ENCODE data around the gene ASGR1.

The ASGR1 gene

GRCh38 chr17:7215136-7215638 is 36.0 kb upstream of the ASGR1 start:
- H3K36me3 ChIP-seq (ENCODE audit: control insufficient read depth in 2 of 2, insufficient read depth in 2 of 2, low read length in 2 of 2): no peaks in the 10 kb centered on the region
- peak overlapping the region; percentile 70 for H3K27ac ChIP-seq (ENCODE audit: low read length)
- H3K9ac ChIP-seq (ENCODE audit: low read length in 2 of 2): peak overlapping the region in 1 of 2 donors; percentile 37
- H3K4me1 ChIP-seq (ENCODE audit: control insufficient read depth, insufficient read depth, low read length): peaks cover 61% of the 10 kb centered on the region
- H3K9me3 ChIP-seq (ENCODE audit: control insufficient read depth in 2 of 2, low read length in 2 of 2): no peaks in the 10 kb centered on the region
- H3K27me3 ChIP-seq (ENCODE audit: control insufficient read depth in 1 of 2, insufficient read depth in 2 of 2, low read length in 2 of 2): no peaks in the 10 kb centered on the region
- H3K4me3 ChIP-seq (ENCODE audit: low read length in 2 of 2): peak overlapping the region; percentile 68 to 83

GRCh38 chr17:7214300-7215135 is 35.3 kb upstream of the ASGR1 start:
- Histone ChIP-seq H3K27ac (ENCODE audit: low read length) (peak overlapping the region; percentile 70), H3K9me3 (ENCODE audit: control insufficient read depth in 2 of 2, low read length in 2 of 2) (no peaks in the 10 kb centered on the region), H3K9ac (ENCODE audit: low read length in 2 of 2) (peak overlapping the region; percentile 46 to 64), H3K27me3 (ENCODE audit: control insufficient read depth in 1 of 2, insufficient read depth in 2 of 2, low read length in 2 of 2) (no peaks in the 10 kb centered on the region), H3K4me1 (ENCODE audit: control insufficient read depth, insufficient read depth, low read length) (peaks cover 58% of the 10 kb centered on the region), H3K4me3 (ENCODE audit: low read length in 2 of 2) (peak overlapping the region; percentile 68 to 83), H3K36me3 (ENCODE audit: control insufficient read depth in 2 of 2, insufficient read depth in 2 of 2, low read length in 2 of 2) (no peaks in the 10 kb centered on the region)

GRCh38 chr17:7213895-7214299 is 34.7 kb upstream of the ASGR1 start:
- Histone ChIP-seq H3K9ac (ENCODE audit: low read length in 2 of 2) (peak overlapping the region; percentile 36 to 46), H3K9me3 (ENCODE audit: control insufficient read depth in 2 of 2, low read length in 2 of 2) (no peaks in the 10 kb centered on the region), H3K4me1 (ENCODE audit: control insufficient read depth, insufficient read depth, low read length) (peaks cover 52% of the 10 kb centered on the region), H3K36me3 (ENCODE audit: control insufficient read depth in 2 of 2, insufficient read depth in 2 of 2, low read length in 2 of 2) (no peaks in the 10 kb centered on the region), H3K4me3 (ENCODE audit: low read length in 2 of 2) (peak overlapping the region; percentile 31 to 83), H3K27ac (ENCODE audit: low read length) (no peak overlapping the region), H3K27me3 (ENCODE audit: control insufficient read depth in 1 of 2, insufficient read depth in 2 of 2, low read length in 2 of 2) (no peaks in the 10 kb centered on the region)

- H3K9ac ChIP-seq (ENCODE audit: low read length in 2 of 2): no peak overlapping the region
- H3K36me3 ChIP-seq (ENCODE audit: control insufficient read depth in 2 of 2, insufficient read depth in 2 of 2, low read length in 2 of 2): no peaks in the 10 kb centered on the region
- no peak overlapping the region for H3K27ac ChIP-seq (ENCODE audit: low read length)
- H3K4me1 ChIP-seq (ENCODE audit: control insufficient read depth, insufficient read depth, low read length): peaks cover 36% of the 10 kb centered on the region
- peak overlapping the region in 1 of 2 donors; percentile 54 for H3K4me3 ChIP-seq (ENCODE audit: low read length in 2 of 2)
- H3K27me3 ChIP-seq (ENCODE audit: control insufficient read depth in 1 of 2, insufficient read depth in 2 of 2, low read length in 2 of 2): no peaks in the 10 kb centered on the region
- H3K9me3 ChIP-seq (ENCODE audit: control insufficient read depth in 2 of 2, low read length in 2 of 2): no peaks in the 10 kb centered on the region
Measured at GRCh38 chr17:7211491-7212273, 32.5 kb upstream of the ASGR1 start.

- H3K9ac ChIP-seq (ENCODE audit: low read length in 2 of 2): no peak overlapping the region
- H3K36me3 ChIP-seq (ENCODE audit: control insufficient read depth in 2 of 2, insufficient read depth in 2 of 2, low read length in 2 of 2): no peaks in the 10 kb centered on the region
- H3K4me3 ChIP-seq (ENCODE audit: low read length in 2 of 2): no peak overlapping the region
- H3K9me3 ChIP-seq (ENCODE audit: control insufficient read depth in 2 of 2, low read length in 2 of 2): no peaks in the 10 kb centered on the region
- peaks cover 27% of the 10 kb centered on the region for H3K4me1 ChIP-seq (ENCODE audit: control insufficient read depth, insufficient read depth, low read length)
- H3K27me3 ChIP-seq (ENCODE audit: control insufficient read depth in 1 of 2, insufficient read depth in 2 of 2, low read length in 2 of 2): no peaks in the 10 kb centered on the region
- no peak overlapping the region for H3K27ac ChIP-seq (ENCODE audit: low read length)
Measured at GRCh38 chr17:7208754-7209460, 29.7 kb upstream of the ASGR1 start.

GRCh38 chr17:7208027-7208571 is 28.9 kb upstream of the ASGR1 start:
- H3K4me1 ChIP-seq (ENCODE audit: control insufficient read depth, insufficient read depth, low read length): peaks cover 24% of the 10 kb centered on the region
- H3K27ac ChIP-seq (ENCODE audit: low read length): no peak overlapping the region
- no peak overlapping the region for H3K9ac ChIP-seq (ENCODE audit: low read length in 2 of 2)
- H3K27me3 ChIP-seq (ENCODE audit: control insufficient read depth in 1 of 2, insufficient read depth in 2 of 2, low read length in 2 of 2): no peaks in the 10 kb centered on the region
- no peaks in the 10 kb centered on the region for H3K9me3 ChIP-seq (ENCODE audit: control insufficient read depth in 2 of 2, low read length in 2 of 2)
- peaks cover 3 to 6% of the 10 kb centered on the region in 2 donors for H3K36me3 ChIP-seq (ENCODE audit: control insufficient read depth in 2 of 2, insufficient read depth in 2 of 2, low read length in 2 of 2)
- H3K4me3 ChIP-seq (ENCODE audit: low read length in 2 of 2): no peak overlapping the region

GRCh38 chr17:7207120-7208001 is 28.2 kb upstream of the ASGR1 start:
- Histone ChIP-seq H3K27ac (ENCODE audit: low read length) (no peak overlapping the region), H3K4me3 (ENCODE audit: low read length in 2 of 2) (peak overlapping the region in 1 of 2 donors; percentile 8), H3K36me3 (ENCODE audit: control insufficient read depth in 2 of 2, insufficient read depth in 2 of 2, low read length in 2 of 2) (peaks cover 9 to 13% of the 10 kb centered on the region in 2 donors), H3K27me3 (ENCODE audit: control insufficient read depth in 1 of 2, insufficient read depth in 2 of 2, low read length in 2 of 2) (no peaks in the 10 kb centered on the region), H3K9ac (ENCODE audit: low read length in 2 of 2) (peak overlapping the region in 1 of 2 donors; percentile 32), H3K4me1 (ENCODE audit: control insufficient read depth, insufficient read depth, low read length) (peaks cover 24% of the 10 kb centered on the region), H3K9me3 (ENCODE audit: control insufficient read depth in 2 of 2, low read length in 2 of 2) (no peaks in the 10 kb centered on the region)

GRCh38 chr17:7205561-7205960 is 26.4 kb upstream of the ASGR1 start:
- H3K27me3 ChIP-seq (ENCODE audit: control insufficient read depth in 1 of 2, insufficient read depth in 2 of 2, low read length in 2 of 2): no peaks in the 10 kb centered on the region
- peak overlapping the region; percentile 69 for H3K27ac ChIP-seq (ENCODE audit: low read length)
- peak overlapping the region; percentile 61 to 80 for H3K9ac ChIP-seq (ENCODE audit: low read length in 2 of 2)
- H3K4me1 ChIP-seq (ENCODE audit: control insufficient read depth, insufficient read depth, low read length): peaks cover 18% of the 10 kb centered on the region
- peaks cover 9 to 17% of the 10 kb centered on the region in 2 donors for H3K36me3 ChIP-seq (ENCODE audit: control insufficient read depth in 2 of 2, insufficient read depth in 2 of 2, low read length in 2 of 2)
- no peaks in the 10 kb centered on the region for H3K9me3 ChIP-seq (ENCODE audit: control insufficient read depth in 2 of 2, low read length in 2 of 2)
- H3K4me3 ChIP-seq (ENCODE audit: low read length in 2 of 2): peak overlapping the region; percentile 68 to 82

- peak overlapping the region; percentile 68 to 82 for H3K4me3 ChIP-seq (ENCODE audit: low read length in 2 of 2)
- H3K36me3 ChIP-seq (ENCODE audit: control insufficient read depth in 2 of 2, insufficient read depth in 2 of 2, low read length in 2 of 2): peaks cover 9 to 17% of the 10 kb centered on the region in 2 donors
- H3K9ac ChIP-seq (ENCODE audit: low read length in 2 of 2): peak overlapping the region; percentile 61 to 80
- H3K27ac ChIP-seq (ENCODE audit: low read length): peak overlapping the region; percentile 69
- no peaks in the 10 kb centered on the region for H3K27me3 ChIP-seq (ENCODE audit: control insufficient read depth in 1 of 2, insufficient read depth in 2 of 2, low read length in 2 of 2)
- no peaks in the 10 kb centered on the region for H3K9me3 ChIP-seq (ENCODE audit: control insufficient read depth in 2 of 2, low read length in 2 of 2)
- peaks cover 18% of the 10 kb centered on the region for H3K4me1 ChIP-seq (ENCODE audit: control insufficient read depth, insufficient read depth, low read length)
Measured at GRCh38 chr17:7204828-7205461, 25.8 kb upstream of the ASGR1 start.

Measured in stomach smooth muscle (tissue), 2 donors.